CD14-positive monocyte (primary cell): ENCODE measurements around the gene CCL4. TPM values are rescaled to one million over a fixed set of nuclear protein-coding genes. Genes with fewer than 3 reads are reported as not detected.
A peak's percentile ranks its signal among the peaks of the same experiment; 100 is the strongest.

Experiments
- DNase-seq, 3 donors: peaks; one replicate each; pipeline ENCODE4 v3.0.0-alpha.2; 2011 to 2022
- H2AFZ ChIP-seq: 2 replicates; pipeline ENCODE4 v1.6.0; 2012; ENCODE audit warnings: mild to moderate bottlenecking, low read depth, low read length, inconsistent platforms; ENCODE audit not compliant: insufficient read depth, poor library complexity, severe bottlenecking
- H3K27ac ChIP-seq, 2 donors: 1 replicate in 1 of 2; 2 replicates in 1 of 2; pipeline ENCODE4 v1.5.1; 2012 to 2013; ENCODE audit warnings: low read length in 2 of 2, control low read depth in 1 of 2, inconsistent platforms in 1 of 2, low read depth in 1 of 2, mild to moderate bottlenecking in 1 of 2
- H3K27me3 ChIP-seq, 2 donors: one replicate each; pipeline versions ENCODE4 v1.6.0 to v1.6.1; 2011 to 2013; ENCODE audit warnings: low read length in 2 of 2; ENCODE audit not compliant: control insufficient read depth in 2 of 2, insufficient read depth in 2 of 2
- H3K36me3 ChIP-seq, 2 donors: replicated peaks in 1 of 2; 1 replicate in 1 of 2; 2 replicates in 1 of 2; pipeline versions ENCODE4 v1.5.1 to v1.6.1; 2012 to 2013; ENCODE audit warnings: low read length in 2 of 2, control low read depth in 1 of 2, inconsistent platforms in 1 of 2, mild to moderate bottlenecking in 1 of 2; ENCODE audit not compliant: insufficient read depth in 2 of 2, control insufficient read depth in 1 of 2
- H3K4me1 ChIP-seq, 2 donors: 1 replicate in 1 of 2; 2 replicates in 1 of 2; pipeline versions ENCODE4 v1.5.1 to v1.6.1; 2012 to 2013; ENCODE audit warnings: low read length in 2 of 2, control low read depth in 1 of 2, inconsistent platforms in 1 of 2, mild to moderate bottlenecking in 1 of 2, moderate library complexity in 1 of 2; ENCODE audit not compliant: insufficient read depth in 2 of 2, control insufficient read depth in 1 of 2
- H3K4me2 ChIP-seq: replicated peaks from 2 replicates; pipeline ENCODE3; 2012; ENCODE audit warnings: low read length, moderate library complexity, mild to moderate bottlenecking; ENCODE audit not compliant: poor library complexity, severe bottlenecking; ENCODE audit errors: extremely low read depth
- H3K4me3 ChIP-seq, 3 experiments: fragments of 200-600 bp in 1 of 3; sonication (generic) in 1 of 3; replicated peaks in 1 of 3; 1 replicate in 2 of 3; 2 replicates in 1 of 3; pipeline ENCODE4 v1.5.1; 2011 to 2013; ENCODE audit warnings: low read length in 3 of 3, mild to moderate bottlenecking in 3 of 3, control low read depth in 2 of 3, low read depth in 2 of 3, inconsistent platforms in 1 of 3, moderate library complexity in 1 of 3
- H3K79me2 ChIP-seq: 2 replicates; pipeline ENCODE4 v1.6.0; 2012; ENCODE audit warnings: mild to moderate bottlenecking, control low read depth, inconsistent platforms, low read length, moderate library complexity; ENCODE audit not compliant: insufficient read depth
- H3K9ac ChIP-seq: 2 replicates; pipeline ENCODE4 v1.6.0; 2017; ENCODE audit warnings: low read length, mild to moderate bottlenecking; ENCODE audit not compliant: insufficient read depth, poor library complexity, severe bottlenecking
- H3K9me3 ChIP-seq, 2 donors: replicated peaks in 1 of 2; 1 replicate in 1 of 2; 2 replicates in 1 of 2; pipeline versions ENCODE4 v1.5.1 to v1.6.1; 2012 to 2013; ENCODE audit warnings: low read length in 2 of 2, control low read depth in 1 of 2; ENCODE audit not compliant: control insufficient read depth in 1 of 2, insufficient read depth in 1 of 2
- H4K20me1 ChIP-seq: 2 replicates; pipeline ENCODE4 v1.6.0; 2012; ENCODE audit warnings: mild to moderate bottlenecking, low read length, control low read depth, moderate library complexity; ENCODE audit not compliant: insufficient read depth
- H3K27ac Mint-ChIP-seq, 7 donors: one replicate each; pipeline ENCODE4 v1.8.0; 2020; ENCODE audit warnings: mild to moderate bottlenecking in 7 of 7, mixed read lengths in 7 of 7, moderate library complexity in 6 of 7, inconsistent platforms in 2 of 7
- H3K27me3 Mint-ChIP-seq, 3 donors: one replicate each; pipeline ENCODE4 v1.8.0; 2021 to 2022; ENCODE audit warnings: low read depth in 3 of 3, mild to moderate bottlenecking in 3 of 3, mixed read lengths in 3 of 3, moderate library complexity in 3 of 3, inconsistent platforms in 1 of 3
- H3K36me3 Mint-ChIP-seq, 2 donors: one replicate each; pipeline ENCODE4 v1.8.0; 2020; ENCODE audit warnings: mixed read lengths in 2 of 2, inconsistent platforms in 1 of 2, mild to moderate bottlenecking in 1 of 2
- H3K4me1 Mint-ChIP-seq: one replicate; pipeline ENCODE4 v1.8.0; 2020; ENCODE audit warnings: mild to moderate bottlenecking, mixed read lengths
- H3K4me3 Mint-ChIP-seq, 2 donors: one replicate each; pipeline ENCODE4 v1.8.0; 2020; ENCODE audit warnings: mild to moderate bottlenecking in 2 of 2, mixed read lengths in 2 of 2, moderate library complexity in 1 of 2
- H3K9me3 Mint-ChIP-seq, 7 donors: one replicate each; pipeline ENCODE4 v1.8.0; 2020 to 2022; ENCODE audit warnings: mixed read lengths in 7 of 7, mild to moderate bottlenecking in 6 of 7, moderate library complexity in 6 of 7, inconsistent platforms in 2 of 7
- WGBS: methylation state at CpG from one replicate; pipeline ENCODE4 v1.1.5; 2013; ENCODE audit warnings: missing lambda C conversion rate; ENCODE audit not compliant: insufficient coverage; 5-methylcytosine and 5-hydroxymethylcytosine counted together
- intact Hi-C, 2 donors: fragments of 100-400 bp; cut with micrococcal nuclease; formaldehyde crosslinking; loops; one replicate each; pipeline versions ENCODE4 v1.15.0 to v1.15.1; 2023
- polyA plus RNA-seq, 3 donors: library from polyadenylated mRNA; depleted of rRNA in 1 of 3; unstranded in 2 of 3; stranded (reverse) in 1 of 3; fragments of 300-500 nt in 2 of 3; fragments of >200 nt in 1 of 3; fragmentation: Illumina TruSeq in 2 of 3; gene quantifications; 1 replicate in 2 of 3; 2 replicates in 1 of 3; pipeline ENCODE4 v1.2.3, GENCODE V29; 2012 to 2021
- TF ChIP-seq, protein P1 (sequence below): fragments of 200-600 bp; IDR thresholded peaks from one replicate; pipeline ENCODE4 v1.8.0; 2022; ENCODE audit warnings: antibody characterized with exemption, mild to moderate bottlenecking

Gene CCL4
- polyA plus RNA-seq, 3 donors = 11.8 to 41.7 (median 40.6) TPM

DNA sequence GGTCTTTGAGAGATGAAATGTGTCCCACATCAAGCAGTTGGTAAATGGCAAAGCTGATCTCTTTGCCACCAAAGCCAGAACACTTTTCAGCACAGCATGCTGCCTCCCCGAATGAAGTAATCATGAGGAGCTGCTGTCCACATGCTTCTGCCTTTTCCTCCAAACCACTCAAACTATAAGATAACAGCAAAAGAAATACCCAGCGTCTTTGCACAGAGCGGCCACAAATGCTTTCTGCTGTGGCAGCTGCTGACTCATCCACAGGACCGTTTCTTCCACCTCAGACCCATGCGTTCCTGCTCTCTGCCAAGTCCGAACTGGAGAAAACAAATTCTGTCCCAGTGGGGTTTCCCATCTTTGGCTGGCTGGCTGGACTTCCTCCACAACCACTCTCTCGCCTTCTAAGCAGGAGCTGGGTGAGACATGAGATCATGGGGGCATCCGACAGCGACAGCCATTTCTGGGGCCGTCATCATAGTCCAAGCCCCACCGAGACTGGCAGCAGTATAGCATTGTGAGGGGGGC is 45.7 kb downstream of the CCL4 start:
- intact Hi-C loops = loop anchor here (2.0 to 5.0 kb wide), 3 partner anchors 77 to 182 kb away; no protein-coding TSS in a partner anchor
- no peaks in the 10 kb centered on the region for H3K9me3 ChIP-seq
- DNase-seq = peak in 1 of 3 donors; percentile 76
- peaks cover 8 to 10% of the 10 kb centered on the region in 2 donors for H3K4me1 ChIP-seq
- Mint-ChIP-seq H3K27me3 (peaks cover 0 to 6% (median 4%) of the 10 kb centered on the region in 3 donors), H3K27ac (no peak overlapping the region), H3K4me1 (peaks cover 15% of the 10 kb centered on the region), H3K4me3 (peak overlapping the region in 1 of 2 donors; percentile 63), H3K36me3 (no peaks in the 10 kb centered on the region), H3K9me3 (no peaks in the 10 kb centered on the region)
- H3K9ac ChIP-seq = no peak overlapping the region
- no peaks in the 10 kb centered on the region for H3K27me3 ChIP-seq
- H3K27ac ChIP-seq = no peak overlapping the region
- no peaks in the 10 kb centered on the region for H3K36me3 ChIP-seq
- no peaks in the 10 kb centered on the region for H3K79me2 ChIP-seq
- H3K4me3 ChIP-seq = peak overlapping the region in 1 of 3 experiments; percentile 40
- no peaks in the 10 kb centered on the region for H4K20me1 ChIP-seq
- H3K4me2 ChIP-seq = peak overlapping the region; percentile 54
- 13% methylated on average over 6 of the region's 11 CpGs for WGBS
- TF ChIP-seq, protein P1, sequence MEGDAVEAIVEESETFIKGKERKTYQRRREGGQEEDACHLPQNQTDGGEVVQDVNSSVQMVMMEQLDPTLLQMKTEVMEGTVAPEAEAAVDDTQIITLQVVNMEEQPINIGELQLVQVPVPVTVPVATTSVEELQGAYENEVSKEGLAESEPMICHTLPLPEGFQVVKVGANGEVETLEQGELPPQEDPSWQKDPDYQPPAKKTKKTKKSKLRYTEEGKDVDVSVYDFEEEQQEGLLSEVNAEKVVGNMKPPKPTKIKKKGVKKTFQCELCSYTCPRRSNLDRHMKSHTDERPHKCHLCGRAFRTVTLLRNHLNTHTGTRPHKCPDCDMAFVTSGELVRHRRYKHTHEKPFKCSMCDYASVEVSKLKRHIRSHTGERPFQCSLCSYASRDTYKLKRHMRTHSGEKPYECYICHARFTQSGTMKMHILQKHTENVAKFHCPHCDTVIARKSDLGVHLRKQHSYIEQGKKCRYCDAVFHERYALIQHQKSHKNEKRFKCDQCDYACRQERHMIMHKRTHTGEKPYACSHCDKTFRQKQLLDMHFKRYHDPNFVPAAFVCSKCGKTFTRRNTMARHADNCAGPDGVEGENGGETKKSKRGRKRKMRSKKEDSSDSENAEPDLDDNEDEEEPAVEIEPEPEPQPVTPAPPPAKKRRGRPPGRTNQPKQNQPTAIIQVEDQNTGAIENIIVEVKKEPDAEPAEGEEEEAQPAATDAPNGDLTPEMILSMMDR = peak; percentile 50
- peak overlapping the region; percentile 59 for H2AFZ ChIP-seq

DNA sequence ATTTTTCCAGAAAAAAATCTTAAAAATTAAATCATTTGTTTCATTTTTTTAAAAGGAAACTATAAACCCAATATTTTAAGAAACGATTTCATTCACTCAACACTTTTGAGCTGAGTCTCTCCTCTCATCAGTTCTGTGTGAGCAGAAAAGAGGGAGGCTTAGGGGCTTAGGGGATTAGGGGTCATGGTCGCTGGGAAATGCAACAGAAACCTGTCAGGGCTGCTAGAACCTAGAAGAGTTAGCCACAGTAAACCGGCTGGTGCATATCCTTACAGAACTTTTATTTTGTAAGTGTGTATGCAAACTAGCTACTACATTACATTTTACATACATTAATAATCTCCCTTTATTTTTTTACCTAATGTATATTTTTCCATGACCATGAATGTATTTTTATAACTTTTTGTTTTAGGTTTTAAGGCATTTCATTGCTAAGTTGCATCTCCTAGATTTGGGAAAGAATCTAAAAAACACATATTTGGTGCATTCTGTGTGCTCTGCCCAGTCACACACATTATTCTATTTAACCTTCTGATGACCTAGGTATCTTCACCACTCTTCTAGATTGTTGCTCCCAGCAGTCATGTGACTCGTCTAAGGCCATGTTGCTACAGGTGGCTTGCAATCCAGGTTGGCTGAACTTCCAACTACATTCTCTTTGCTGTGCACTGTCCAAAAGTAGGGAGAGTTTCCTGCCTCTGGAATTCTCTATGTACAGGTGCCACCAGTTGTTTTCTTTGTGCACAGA is 48.4 kb downstream of the CCL4 start:
- Histone ChIP-seq H3K36me3 (no peaks in the 10 kb centered on the region), H2AFZ (no peak overlapping the region), H3K9ac (no peak overlapping the region), H3K27ac (no peak overlapping the region), H3K9me3 (no peaks in the 10 kb centered on the region), H3K79me2 (no peaks in the 10 kb centered on the region), H4K20me1 (no peaks in the 10 kb centered on the region), H3K4me2 (no peak overlapping the region), H3K27me3 (no peaks in the 10 kb centered on the region), H3K4me3 (no peak overlapping the region), H3K4me1 (peaks cover 8 to 10% of the 10 kb centered on the region in 2 donors)
- TF ChIP-seq, protein P1 = no peak
- no peak overlapping the region for H3K4me3 Mint-ChIP-seq
- H3K27me3 Mint-ChIP-seq = peaks cover 0 to 6% (median 4%) of the 10 kb centered on the region in 3 donors
- WGBS = no CpG with 5 or more reads among the region's 4 CpGs
- no peak for DNase-seq
- peaks cover 17% of the 10 kb centered on the region for H3K4me1 Mint-ChIP-seq
- no peaks in the 10 kb centered on the region for H3K36me3 Mint-ChIP-seq
- H3K9me3 Mint-ChIP-seq = no peaks in the 10 kb centered on the region
- intact Hi-C loops = no loop called here
- no peak overlapping the region for H3K27ac Mint-ChIP-seq
